HT-29 (cell line): ENCODE measurements around the gene YWHAH. TPM values are rescaled to one million over a fixed set of nuclear protein-coding genes. Genes with fewer than 3 reads are reported as not detected.

Experiments
- DNase-seq: peaks from one replicate; pipeline ENCODE4 v3.0.0-alpha.2; 2015; ENCODE audit warnings: low spot score
- total RNA-seq: library from RNA; depleted of rRNA; stranded (reverse); fragments of >200 nt; shearing (Covaris generic); gene quantifications from 2 replicates; pipeline ENCODE4 v1.2.3, GENCODE V29; 2014; rRNA removed

YWHAH gene
- 110 and 111 TPM in 2 replicates for total RNA-seq

- peak; percentile 91 for DNase-seq
These were observed at the start of gene YWHAH for GRCh38 chr22:31943978-31944699. YWHAH (plus strand) TSS chr22:31944535; CDS start chr22:31944734, 199 bp downstream.

DNA sequence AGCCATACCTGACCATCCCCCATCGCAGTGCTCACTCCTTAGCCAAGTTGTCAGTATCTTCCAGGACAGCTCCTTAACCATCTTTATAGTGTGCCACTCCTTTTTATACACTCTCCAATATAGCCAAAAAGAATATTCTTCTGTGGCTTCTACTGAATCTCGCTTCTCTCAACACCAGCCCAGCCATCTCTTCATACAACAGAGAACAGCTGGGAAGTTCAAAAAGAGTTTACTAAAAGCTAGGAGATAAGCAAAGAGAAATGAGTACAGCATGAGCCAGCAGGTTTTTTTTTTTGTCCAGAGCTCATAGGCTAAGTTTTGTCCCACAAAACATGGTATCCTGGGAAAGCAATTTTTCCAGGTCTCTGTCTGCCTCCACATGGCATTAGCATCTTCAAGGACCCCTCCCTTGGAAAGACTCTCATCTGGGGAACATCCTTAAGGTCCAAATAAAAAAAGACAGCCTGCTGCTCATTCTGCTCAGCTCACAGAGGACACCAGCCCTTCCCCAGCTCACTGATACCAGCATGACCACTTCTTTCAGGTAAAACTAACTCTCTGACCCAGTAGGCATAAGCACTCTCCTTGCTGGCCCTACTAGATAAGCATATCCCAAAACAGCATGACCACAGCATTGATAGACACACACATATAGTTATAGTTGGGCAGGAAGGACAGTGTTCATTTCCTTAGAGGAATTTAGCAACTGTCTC is 48.8 kb upstream of the YWHAH start:
- no peak for DNase-seq

DNA sequence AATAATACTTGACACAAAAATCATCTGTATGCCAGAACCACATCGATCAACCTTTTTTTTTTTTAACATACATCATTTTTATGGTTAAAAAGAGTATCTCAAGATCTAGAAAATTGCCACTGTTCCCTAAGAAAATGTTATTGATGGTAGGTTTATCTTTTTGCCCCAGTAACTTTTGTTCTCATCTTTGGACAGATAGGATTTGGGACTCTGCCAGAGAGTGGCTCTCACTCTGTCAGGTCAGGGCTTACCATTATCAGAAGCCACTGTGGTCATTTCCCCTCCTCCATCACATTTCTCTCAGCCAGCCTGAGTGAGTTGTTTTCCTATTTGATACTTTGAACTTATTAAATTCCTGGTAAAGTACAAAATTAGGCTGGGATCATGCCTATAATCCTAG is 47.9 kb upstream of the YWHAH start:
- DNase-seq = no peak

DNA sequence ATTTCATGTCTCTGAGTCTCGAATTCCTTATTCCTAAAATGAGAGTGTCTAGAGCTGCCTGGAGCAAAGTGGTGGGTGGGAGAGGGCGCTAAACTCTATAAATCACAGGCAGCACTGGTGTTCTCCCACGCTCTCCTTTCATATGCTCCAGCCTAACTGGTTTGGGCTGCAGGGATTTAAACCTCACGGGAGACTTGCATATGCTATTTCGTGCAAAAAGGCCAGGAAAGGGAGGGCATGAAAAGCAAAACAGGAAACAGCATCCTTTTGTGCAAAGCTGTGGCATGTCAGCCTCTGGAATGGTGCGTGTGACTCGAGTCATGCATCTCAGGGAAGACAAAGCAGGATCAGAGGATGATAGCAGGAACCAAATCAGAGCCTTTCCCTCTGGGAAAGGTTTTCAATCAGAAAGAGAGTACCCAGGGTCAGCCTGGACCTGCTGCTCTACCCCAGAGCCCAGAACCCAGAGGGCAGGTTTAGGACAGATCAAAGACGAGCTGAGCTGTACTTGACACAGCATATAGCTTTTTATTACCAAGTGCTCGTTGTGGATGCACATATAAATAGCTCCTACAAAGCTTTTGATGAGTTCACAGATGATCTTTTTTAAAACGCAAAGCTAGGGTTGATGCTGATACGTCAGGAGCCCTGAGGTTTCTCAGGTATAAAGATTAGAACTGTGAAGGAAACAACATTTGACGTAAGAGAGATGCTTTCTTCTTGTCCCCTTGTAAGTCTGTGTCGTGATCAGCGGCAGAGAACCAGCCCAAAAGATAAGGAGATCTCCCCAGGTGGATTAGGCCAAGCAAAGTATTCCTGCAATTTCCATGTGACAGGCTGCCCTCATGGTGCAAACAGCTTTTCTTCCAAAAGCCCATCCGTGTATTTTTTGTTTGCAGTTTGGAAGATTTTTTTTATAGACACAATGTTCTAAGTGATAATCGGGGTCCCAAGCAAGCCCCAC is 46.2 kb upstream of the YWHAH start:
- no peak for DNase-seq

DNA sequence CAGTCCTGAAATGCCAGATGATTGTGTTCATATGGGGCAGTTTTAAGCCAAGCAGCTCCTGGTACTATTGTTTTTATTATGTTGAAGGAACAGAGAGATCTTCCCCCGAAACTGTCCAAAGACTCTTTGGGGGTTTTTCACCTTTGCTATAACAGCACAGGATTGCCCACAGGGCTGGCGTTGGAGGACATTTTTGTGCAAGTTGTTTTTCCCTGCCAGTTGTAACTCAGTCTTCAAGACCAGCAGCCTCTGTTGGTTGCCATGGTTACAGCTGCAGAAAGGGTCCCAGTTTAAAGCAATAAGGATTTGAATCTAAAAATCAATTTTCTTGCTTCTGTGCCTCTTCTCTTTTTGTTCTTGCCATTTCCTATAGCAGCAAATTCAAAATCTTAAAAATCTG is 45.4 kb upstream of the YWHAH start:
- no peak for DNase-seq

DNA sequence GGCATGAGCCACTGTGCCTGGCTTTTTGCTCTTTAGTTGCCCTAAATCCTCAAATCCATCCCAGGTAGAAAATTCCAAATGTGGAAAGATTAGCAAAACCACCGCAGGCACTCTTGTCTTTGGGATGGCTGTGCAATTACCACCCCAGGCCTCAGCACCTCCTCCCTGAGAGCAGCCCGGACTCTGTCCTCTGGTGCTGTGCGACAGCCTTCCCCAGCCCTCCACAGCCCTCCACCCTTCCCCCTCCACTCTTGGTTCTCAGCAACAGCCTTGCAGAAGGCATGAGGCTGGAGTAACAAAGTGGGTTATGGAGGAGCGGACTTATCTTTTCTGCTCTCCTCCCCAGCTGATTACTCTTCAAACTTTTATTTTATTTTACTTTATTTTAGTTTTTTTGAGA is 44.7 kb upstream of the YWHAH start:
- DNase-seq = no peak

DNA sequence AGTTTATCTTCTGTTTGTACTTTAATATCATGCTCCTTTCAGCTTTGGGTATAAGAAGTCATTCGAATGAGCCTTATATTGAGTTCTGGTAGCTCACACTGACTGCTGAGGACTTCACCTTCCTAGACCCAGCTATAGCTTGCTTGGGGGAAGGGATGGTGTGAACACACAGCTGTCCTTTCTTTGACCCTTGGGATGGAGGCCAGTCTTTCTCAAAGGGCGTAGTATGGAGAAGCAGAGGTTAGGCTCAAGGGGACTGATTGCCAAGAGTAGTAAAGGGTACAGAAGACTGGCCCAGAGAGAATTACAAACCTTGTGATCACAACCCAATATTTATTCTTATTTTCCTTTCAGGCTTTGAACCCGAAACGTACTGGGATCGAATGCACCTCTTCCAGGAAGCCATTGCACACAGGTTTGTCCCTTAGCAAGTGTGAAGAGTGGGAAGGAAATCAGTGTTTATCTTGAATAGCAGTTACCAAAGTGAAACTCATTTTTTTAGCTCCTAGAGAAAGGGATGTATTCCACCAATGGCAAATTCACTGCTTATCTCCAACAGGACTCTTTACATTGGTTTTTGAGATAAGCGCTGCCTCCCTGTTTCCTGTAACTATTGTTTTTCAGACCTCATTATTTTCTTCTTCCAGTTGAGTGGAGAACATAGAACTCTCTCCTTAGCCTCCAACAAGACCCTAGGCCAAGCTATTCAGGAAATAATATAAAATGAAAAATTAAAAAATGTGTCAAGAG is 42.8 kb upstream of the YWHAH start:
- DNase-seq = no peak

DNA sequence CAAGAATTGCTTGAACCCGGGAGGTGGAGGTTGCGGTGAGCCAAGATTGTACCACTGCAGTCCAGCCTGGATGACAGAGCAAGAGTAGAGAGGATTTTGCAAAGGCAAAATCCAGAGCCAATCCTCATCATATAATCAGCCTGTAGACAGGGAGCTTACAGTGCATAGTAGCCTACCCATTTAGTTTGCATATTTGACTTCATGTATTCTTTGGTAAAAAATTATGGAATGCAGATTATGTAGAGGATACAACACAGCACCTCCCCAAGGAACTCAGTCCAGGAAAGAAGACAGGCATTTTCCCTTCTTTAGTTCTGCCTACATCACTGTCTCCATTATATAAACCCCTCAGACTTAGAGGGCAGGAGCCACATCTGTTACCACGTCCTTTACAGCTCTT is 39.7 kb upstream of the YWHAH start:
- no peak for DNase-seq

GRCh38 chr22:31905356-31905755 is 39.0 kb upstream of the YWHAH start:
- no peak for DNase-seq

DNA sequence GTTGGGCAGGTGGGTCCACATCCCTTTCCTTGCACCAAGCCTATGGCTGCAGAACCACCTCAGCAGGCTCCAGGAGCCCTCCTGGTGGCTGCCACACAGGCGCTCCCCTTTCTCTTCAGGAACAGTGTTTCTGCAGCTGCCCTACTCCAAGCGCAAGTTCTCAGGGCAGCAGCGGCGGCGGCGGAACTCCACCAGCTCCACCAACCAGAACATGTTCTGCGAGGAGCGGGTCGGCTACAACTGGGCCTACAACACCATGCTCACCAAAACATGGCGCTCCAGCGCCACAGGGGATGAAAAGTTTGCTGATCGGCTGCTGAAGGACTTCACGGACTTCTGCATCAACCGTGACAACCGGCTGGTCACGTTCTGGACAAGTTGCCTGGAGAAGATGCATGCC is 38.2 kb upstream of the YWHAH start:
- no peak for DNase-seq

DNA sequence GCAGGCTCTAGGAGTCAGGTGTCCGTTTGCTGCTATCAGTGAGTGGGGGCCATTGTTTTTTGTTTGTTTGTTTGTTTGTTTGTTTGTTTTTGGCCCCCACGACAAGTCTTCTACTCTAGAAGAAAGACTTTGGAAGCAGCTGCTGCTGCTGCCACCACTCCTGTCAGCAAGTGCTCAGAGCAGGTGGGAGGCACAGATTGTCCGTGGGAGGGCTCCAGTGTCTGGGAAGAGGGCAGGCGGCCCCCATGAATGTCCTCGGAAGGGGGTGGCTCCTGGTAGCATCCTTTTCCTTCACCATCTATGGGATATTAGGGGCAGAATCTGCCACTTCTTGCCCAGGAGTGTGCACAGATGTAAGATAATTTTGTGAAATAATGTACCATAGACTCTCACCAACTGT is 37.8 kb upstream of the YWHAH start:
- no peak for DNase-seq

DNA sequence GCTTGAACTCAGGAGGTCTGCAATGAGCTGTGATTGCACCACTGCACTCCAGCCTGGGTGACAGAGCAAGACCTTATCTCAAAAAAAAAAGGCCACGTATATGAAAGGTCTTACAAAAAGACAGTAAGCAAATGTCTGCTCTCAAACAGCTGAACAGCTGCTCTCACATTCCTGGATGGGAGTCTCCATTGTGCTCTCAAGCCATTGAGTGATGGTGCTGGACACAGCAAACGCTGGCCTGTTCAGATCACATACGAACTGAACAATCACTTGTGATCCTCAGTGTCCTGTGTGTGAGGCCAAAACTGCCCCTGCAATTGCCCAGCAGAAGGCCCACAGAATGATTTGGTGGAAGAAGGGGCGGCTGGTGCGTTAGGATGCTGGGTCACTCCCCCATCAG is 34.4 kb upstream of the YWHAH start:
- DNase-seq = no peak

GRCh38 chr22:31911565-31912406 is 32.5 kb upstream of the YWHAH start:
- DNase-seq = no peak

- no peak for DNase-seq
These were observed 32.0 kb upstream of the YWHAH start for GRCh38 chr22:31912407-31912743.

DNA sequence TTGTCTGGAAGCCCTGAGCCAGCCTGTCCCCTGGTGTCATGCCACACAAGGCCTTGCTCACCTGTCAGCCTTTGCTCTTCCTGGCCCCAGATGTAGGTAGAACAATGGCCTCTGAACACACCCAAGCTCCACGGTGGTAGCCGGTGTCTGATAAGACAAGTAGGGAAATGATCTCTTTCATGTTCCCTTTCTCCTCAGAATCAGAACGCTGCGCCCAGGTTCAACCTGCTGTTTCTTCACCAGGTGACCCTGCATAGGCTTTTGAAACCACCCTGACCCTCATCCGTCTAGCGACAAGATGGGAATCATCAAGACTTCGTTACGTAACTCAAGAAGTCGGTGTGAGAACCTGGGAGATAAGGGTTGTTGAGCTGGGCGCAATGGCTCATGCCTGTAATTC is 28.7 kb upstream of the YWHAH start:
- no peak for DNase-seq

DNA sequence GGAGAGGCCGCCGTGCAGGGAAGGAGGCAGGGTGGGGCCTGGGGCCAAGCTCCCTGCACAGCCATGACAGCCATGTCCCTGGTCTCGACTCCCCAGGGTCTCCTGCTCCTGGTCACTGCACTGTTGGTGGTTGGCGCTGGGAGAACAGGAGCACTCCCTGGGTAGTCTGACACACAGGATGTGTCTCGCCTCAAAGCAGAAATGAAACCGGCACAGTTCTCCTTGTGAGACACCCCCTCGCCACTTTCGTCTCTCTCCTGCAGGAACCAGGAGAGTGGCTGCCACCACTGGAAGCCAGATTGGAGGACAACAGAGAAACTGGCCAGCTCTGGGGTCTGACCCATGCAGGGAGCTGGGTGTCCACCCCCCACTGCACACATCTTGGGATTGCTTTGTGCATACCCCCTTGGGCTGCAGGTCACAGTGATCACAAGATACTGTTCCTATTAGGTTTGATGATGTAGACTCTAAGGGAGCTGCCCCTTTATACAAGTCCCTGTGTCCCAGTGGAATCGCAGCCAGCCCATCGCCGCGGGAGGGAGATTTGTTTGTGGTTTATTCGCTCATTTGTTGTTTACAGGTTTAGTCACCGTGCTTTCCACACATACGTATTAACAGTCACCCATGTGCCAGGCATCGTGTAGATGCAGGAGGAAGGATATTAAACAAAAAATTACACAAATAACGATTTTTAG is 27.0 kb upstream of the YWHAH start:
- DNase-seq = no peak

DNA sequence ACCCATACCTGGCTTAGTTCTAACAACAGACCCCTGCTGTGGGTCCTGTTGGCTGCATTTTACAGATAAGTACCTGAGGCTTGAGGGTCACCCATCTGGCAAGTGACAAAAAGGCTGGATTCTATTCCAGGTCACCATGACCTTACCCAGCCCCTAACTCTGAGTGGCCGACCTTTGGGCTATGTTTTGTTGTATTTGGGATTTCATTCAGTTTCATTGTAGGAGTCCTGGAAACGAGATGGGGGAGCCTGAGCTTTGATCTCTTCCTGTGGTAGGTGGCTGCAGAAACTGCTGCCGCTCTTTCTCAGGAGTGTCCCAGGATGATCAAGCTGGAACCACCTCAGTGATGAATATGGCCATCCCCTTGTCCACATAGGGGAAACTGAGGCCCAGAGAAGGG is 24.6 kb upstream of the YWHAH start:
- no peak for DNase-seq

DNA sequence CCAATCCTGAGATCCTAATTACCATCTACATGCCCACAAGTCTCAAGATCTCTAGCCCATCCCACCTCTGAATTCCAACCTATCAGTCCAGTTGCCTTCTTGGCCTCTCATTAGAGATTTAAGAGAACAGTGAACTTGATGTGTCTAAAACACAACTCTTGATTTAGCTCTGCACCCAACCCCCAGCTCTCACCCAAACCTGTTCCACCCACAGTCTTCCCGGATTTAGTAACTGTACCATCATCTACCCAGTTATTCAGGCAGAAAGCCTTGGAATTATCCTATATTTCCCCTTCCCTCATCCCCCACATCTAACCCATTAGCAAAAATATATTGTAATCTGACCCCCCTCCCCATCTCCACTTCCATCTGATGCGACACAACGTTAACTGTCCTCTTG is 24.0 kb upstream of the YWHAH start:
- no peak for DNase-seq

- no peak for DNase-seq
These were observed 23.2 kb upstream of the YWHAH start for GRCh38 chr22:31921106-31921505.

DNA sequence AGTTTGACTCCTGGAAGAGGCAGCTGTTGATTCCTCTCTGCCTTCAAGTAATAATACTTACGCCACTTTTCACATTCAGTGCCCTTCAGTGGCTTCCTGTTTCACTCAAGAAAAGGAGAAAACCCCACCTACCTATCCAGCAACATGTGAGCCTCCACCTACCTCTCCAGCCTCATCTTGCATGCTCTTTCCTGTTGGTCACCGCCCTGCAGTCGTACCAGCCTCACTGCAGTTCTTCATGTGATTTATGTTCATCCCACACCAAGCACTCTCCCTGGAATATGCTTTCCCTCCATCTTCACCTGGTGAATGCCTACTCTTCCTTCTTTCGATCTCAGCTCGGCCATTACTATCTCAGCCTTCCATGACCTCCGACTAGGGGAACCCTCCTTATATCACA is 21.8 kb upstream of the YWHAH start:
- no peak for DNase-seq
